H1 (cell line): ENCODE measurements around the gene MGLL. TPM values are rescaled to one million over a fixed set of nuclear protein-coding genes. Genes with fewer than 3 reads are reported as not detected.

Source experiments
- CTCF ChIA-PET: fragments of 300-600 bp; sonication (Branson Sonifier 250); formaldehyde crosslinking; loops from one replicate; lab custom pipeline; 2021; ENCODE audit not compliant: partially characterized antibody; lab: Charles Lee
- POLR2A ChIA-PET: fragments of 300-600 bp; sonication (Branson Sonifier 250); formaldehyde crosslinking; loops from one replicate; lab custom pipeline; 2021; ENCODE audit warnings: inconsistent platforms; ENCODE audit not compliant: partially characterized antibody; lab: Charles Lee
- DNase-seq, 2 experiments: peaks; one replicate each; pipeline versions ENCODE4 v3.0.0 to v3.0.0-alpha.2; 2010 to 2022; ENCODE audit warnings: low spot score in 2 of 2, low read depth in 1 of 2, mixed read lengths in 1 of 2
- FAIRE-seq: peaks from 2 replicates; lab custom pipeline; 2011; peaks lifted over from hg19 to GRCh38; lab: Jason Lieb, UNC
- H2AFZ ChIP-seq: 2 replicates; pipeline ENCODE4 v1.8.1; 2012; ENCODE audit warnings: low read length, inconsistent platforms
- H2AK5ac ChIP-seq: 2 replicates; pipeline ENCODE4 v1.6.1; 2013; ENCODE audit warnings: low read depth, low read length
- H2BK120ac ChIP-seq: replicated peaks from 2 replicates; pipeline ENCODE3; 2013; ENCODE audit warnings: low read depth, low read length, inconsistent platforms
- H2BK12ac ChIP-seq: 2 replicates; pipeline ENCODE4 v1.6.1; 2013; ENCODE audit warnings: low read depth, low read length
- H2BK15ac ChIP-seq: 2 replicates; pipeline ENCODE4 v1.6.1; 2013; ENCODE audit warnings: low read length
- H2BK20ac ChIP-seq: 2 replicates; pipeline ENCODE4 v1.6.1; 2013; ENCODE audit warnings: low read length
- H2BK5ac ChIP-seq: 2 replicates; pipeline ENCODE4 v1.6.1; 2013; ENCODE audit warnings: low read depth, low read length
- H3K14ac ChIP-seq: 2 replicates; pipeline ENCODE4 v1.6.1; 2013; ENCODE audit warnings: inconsistent platforms; ENCODE audit not compliant: insufficient read length
- H3K18ac ChIP-seq: 2 replicates; pipeline ENCODE4 v1.6.1; 2013; ENCODE audit warnings: low read length; ENCODE audit errors: extremely low read depth
- H3K23ac ChIP-seq: 2 replicates; pipeline ENCODE4 v1.6.1; 2013; ENCODE audit warnings: inconsistent platforms; ENCODE audit not compliant: insufficient read length
- H3K23me2 ChIP-seq: 2 replicates; pipeline ENCODE4 v1.6.1; 2013; ENCODE audit warnings: low read depth, low read length
- H3K27ac ChIP-seq: 2 replicates; pipeline ENCODE4 v1.6.1; 2011; ENCODE audit warnings: low read depth, low read length, inconsistent platforms
- H3K27me3 ChIP-seq, 4 experiments: replicated peaks in 1 of 4; 1 replicate in 1 of 4; 2 replicates in 3 of 4; pipeline versions ENCODE4 v1.6.1 to v1.8.1; 2011 to 2013; ENCODE audit warnings: low read length in 3 of 4, mild to moderate bottlenecking in 3 of 4, inconsistent platforms in 2 of 4, mixed read lengths in 2 of 4, moderate library complexity in 1 of 4; ENCODE audit not compliant: control insufficient read depth in 3 of 4, insufficient read depth in 3 of 4; ENCODE audit errors: extremely low read depth in 1 of 4
- H3K36me3 ChIP-seq, 4 experiments: 2 replicates each; pipeline versions ENCODE4 v1.6.1 to v1.8.1; 2011 to 2013; ENCODE audit warnings: mild to moderate bottlenecking in 4 of 4, low read length in 3 of 4, moderate library complexity in 2 of 4, control low read depth in 1 of 4, inconsistent platforms in 1 of 4; ENCODE audit not compliant: insufficient read depth in 4 of 4, control insufficient read depth in 2 of 4
- H3K4ac ChIP-seq: replicated peaks from 2 replicates; pipeline ENCODE3; 2013; ENCODE audit warnings: low read length, low read depth, mixed read lengths, inconsistent platforms; ENCODE audit not compliant: insufficient read length
- H3K4me1 ChIP-seq, 4 experiments: replicated peaks in 1 of 4; 1 replicate in 1 of 4; 2 replicates in 3 of 4; pipeline versions ENCODE4 v1.6.1 to v1.8.1; 2011 to 2013; ENCODE audit warnings: low read length in 3 of 4, inconsistent platforms in 2 of 4, mixed read lengths in 1 of 4; ENCODE audit not compliant: insufficient read depth in 4 of 4, control insufficient read depth in 3 of 4
- H3K4me2 ChIP-seq, 2 experiments: 2 replicates each; pipeline versions ENCODE4 v1.6.1 to v1.8.1; 2011 to 2013; ENCODE audit warnings: low read depth in 2 of 2, low read length in 2 of 2, control low read depth in 1 of 2, inconsistent platforms in 1 of 2, mild to moderate bottlenecking in 1 of 2; ENCODE audit not compliant: insufficient read depth in 1 of 2
- H3K4me3 ChIP-seq, 4 experiments: fragments of 200-600, 300-600 bp in 1 of 4; sonication (generic), shearing (Covaris generic), sonication (Bioruptor Twin) in 1 of 4; 2 replicates each; pipeline versions ENCODE4 v1.5.1 to v1.8.1; 2011 to 2016; ENCODE audit warnings: low read length in 4 of 4, low read depth in 3 of 4, control low read depth in 2 of 4, inconsistent platforms in 2 of 4, mild to moderate bottlenecking in 2 of 4, mixed read lengths in 1 of 4, moderate library complexity in 1 of 4; ENCODE audit not compliant: insufficient read depth in 2 of 4; ENCODE audit errors: extremely low read depth in 1 of 4
- H3K56ac ChIP-seq: replicated peaks from 2 replicates; pipeline ENCODE3; 2013; ENCODE audit warnings: low read depth, mild to moderate bottlenecking, mixed read lengths, low read length, inconsistent platforms; ENCODE audit not compliant: insufficient read length
- H3K79me1 ChIP-seq: 2 replicates; pipeline ENCODE4 v1.6.1; 2013; ENCODE audit warnings: low read depth, low read length, control low read depth
- H3K79me2 ChIP-seq, 2 experiments: 2 replicates each; pipeline versions ENCODE4 v1.6.1 to v1.8.1; 2012 to 2013; ENCODE audit warnings: low read length in 2 of 2, mild to moderate bottlenecking in 2 of 2, inconsistent platforms in 1 of 2; ENCODE audit not compliant: insufficient read depth in 2 of 2, control insufficient read depth in 1 of 2
- H3K9ac ChIP-seq, 4 experiments: replicated peaks in 1 of 4; 1 replicate in 1 of 4; 2 replicates in 3 of 4; pipeline versions ENCODE4 v1.6.1 to v1.8.1; 2011 to 2013; ENCODE audit warnings: low read depth in 3 of 4, low read length in 3 of 4, control low read depth in 2 of 4, mild to moderate bottlenecking in 2 of 4, moderate library complexity in 2 of 4, inconsistent platforms in 1 of 4; ENCODE audit errors: extremely low read depth in 1 of 4
- H3K9me3 ChIP-seq, 2 experiments: 2 replicates each; pipeline versions ENCODE4 v1.6.1 to v1.8.1; 2012 to 2013; ENCODE audit warnings: mild to moderate bottlenecking in 2 of 2, moderate library complexity in 2 of 2, control low read depth in 1 of 2, inconsistent platforms in 1 of 2, low read depth in 1 of 2, low read length in 1 of 2, mixed read lengths in 1 of 2; ENCODE audit not compliant: insufficient read depth in 2 of 2
- H4K20me1 ChIP-seq, 2 experiments: replicated peaks in 1 of 2; 2 replicates each; pipeline versions ENCODE3 to v1.8.1; 2011 to 2013; ENCODE audit warnings: inconsistent platforms in 2 of 2, low read length in 2 of 2, mild to moderate bottlenecking in 1 of 2; ENCODE audit not compliant: insufficient read depth in 2 of 2, control insufficient read depth in 1 of 2
- H4K5ac ChIP-seq: 2 replicates; pipeline ENCODE4 v1.6.1; 2013; ENCODE audit warnings: low read length, low read depth, mixed read lengths, inconsistent platforms; ENCODE audit not compliant: insufficient read length
- H4K8ac ChIP-seq: 2 replicates; pipeline ENCODE4 v1.8.0; 2013; ENCODE audit warnings: mild to moderate bottlenecking, moderate library complexity, low read length, inconsistent platforms; ENCODE audit not compliant: insufficient read depth; ENCODE audit errors: extremely low read depth
- H4K91ac ChIP-seq: replicated peaks from 2 replicates; pipeline ENCODE3; 2013; ENCODE audit warnings: low read length, mixed read lengths, inconsistent platforms; ENCODE audit not compliant: insufficient read length
- BRCA1 ChIP-seq: IDR thresholded peaks from 2 replicates; pipeline ENCODE4 v1.6.1; 2012; ENCODE audit warnings: low read depth, low read length, improper control_type of control experiment
- CEBPB ChIP-seq: IDR thresholded peaks from 2 replicates; pipeline ENCODE4 v1.6.1; 2012; ENCODE audit warnings: low read depth, low read length
- CHD1 ChIP-seq: IDR thresholded peaks from 2 replicates; pipeline ENCODE4 v1.6.1; 2012; ENCODE audit warnings: low read depth, low read length, improper control_type of control experiment
- HDAC2 ChIP-seq, 2 experiments: fragments of 300-600 bp in 1 of 2; sonication (generic) in 1 of 2; IDR thresholded peaks; 2 replicates each; pipeline ENCODE4 v1.6.1; 2011 to 2012; ENCODE audit warnings: low read depth in 2 of 2, low read length in 2 of 2, mild to moderate bottlenecking in 2 of 2, moderate library complexity in 2 of 2, borderline replicate concordance in 1 of 2, inconsistent platforms in 1 of 2
- POU5F1 ChIP-seq: IDR thresholded peaks from 2 replicates; pipeline ENCODE4 v1.6.1; 2011; ENCODE audit warnings: low read depth, mild to moderate bottlenecking, low read length, moderate library complexity
- YY1 ChIP-seq: IDR thresholded peaks from 2 replicates; pipeline ENCODE4 v1.6.1; 2011; ENCODE audit warnings: low read depth, mild to moderate bottlenecking, low read length
- WGBS, 2 experiments: shearing (Covaris generic) in 1 of 2; methylation state at CpG; one replicate each; pipeline versions ENCODE4 v1.1.6 to v1.1.7; 2013 to 2015; ENCODE audit warnings: low lambda C conversion rate in 2 of 2, mixed read lengths in 2 of 2, inconsistent platforms in 1 of 2, low coverage in 1 of 2, missing lambda C conversion rate in 1 of 2; ENCODE audit not compliant: insufficient replicate concordance in 2 of 2, insufficient coverage in 1 of 2, insufficient read length in 1 of 2; ENCODE audit errors: extremely low coverage in 1 of 2, missing lambda C conversion rate in 1 of 2; 5-methylcytosine and 5-hydroxymethylcytosine counted together
- polyA plus RNA-seq, 7 experiments: library from polyadenylated mRNA; depleted of rRNA in 3 of 7; stranded (reverse) in 5 of 7; unstranded in 2 of 7; fragments of >200 nt in 5 of 7; fragments of 200-250 nt in 2 of 7; gene quantifications; 1 replicate in 5 of 7; 2 replicates in 1 of 7; 4 replicates in 1 of 7; pipeline versions ENCODE4 v1.2.1 to v1.2.3, GENCODE V29; 2011 to 2013; ENCODE audit warnings: missing spikeins in 2 of 7, mixed read lengths in 2 of 7
- total RNA-seq: library from RNA; stranded (reverse); fragmentation: NEBNext Ultra II Directional; extraction: Animal tissue kit (Norgen Biotek cat#: 25700); gene quantifications from 2 replicates; pipeline ENCODE4 v1.2.1, GENCODE V29; 2021

The MGLL gene
- total and polyA plus RNA-seq, 2 of the 8 experiments (the other 6 are each of a cell fraction or from before 2014, with no cell fraction given): 0.05 to 0.34 TPM

DNA sequence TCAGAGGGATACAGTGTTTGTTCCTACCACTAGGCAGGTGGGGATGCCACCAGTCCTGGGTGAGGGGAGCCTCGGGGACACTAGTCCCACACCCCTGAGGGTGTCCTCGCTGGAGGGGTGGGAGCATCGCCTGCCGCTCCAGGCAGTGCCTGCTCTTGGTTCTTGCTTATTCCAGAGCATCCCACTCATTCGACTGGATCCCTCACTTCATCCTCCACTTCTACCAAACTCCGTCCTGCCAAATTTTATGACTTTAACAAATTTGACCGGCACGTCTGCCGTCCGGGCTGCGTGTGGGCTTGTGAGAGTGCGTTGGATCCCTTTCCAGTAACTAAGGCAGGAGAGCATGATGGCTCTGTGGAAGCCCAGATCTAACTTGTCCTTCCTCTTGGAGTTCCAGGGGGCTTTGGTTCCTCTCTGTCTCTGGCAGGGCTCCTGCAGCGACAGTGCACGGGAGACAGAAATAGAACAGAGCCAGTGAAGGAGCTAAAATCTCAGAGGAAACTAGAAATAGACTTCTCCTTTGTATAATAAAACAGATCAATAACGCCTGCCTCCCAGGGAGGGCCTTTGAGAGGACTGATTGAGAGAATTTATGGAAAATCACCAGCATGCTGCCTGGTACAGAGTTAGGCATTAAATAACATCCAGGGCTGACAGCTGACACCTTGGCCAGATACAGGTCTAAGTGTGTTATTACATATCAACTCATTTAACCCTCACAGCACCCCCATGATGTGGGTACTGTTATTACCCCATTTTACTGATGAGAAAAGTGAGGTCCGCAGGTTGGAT is 34.5 kb downstream of the MGLL start:
- Histone ChIP-seq H3K36me3 (no peaks in the 10 kb centered on the region), H4K8ac (no peak overlapping the region), H3K23ac (no peak overlapping the region), H3K79me2 (no peaks in the 10 kb centered on the region), H3K4me2 (no peak overlapping the region), H2BK15ac (no peak overlapping the region), H2BK5ac (no peak overlapping the region), H3K56ac (no peak overlapping the region), H2BK20ac (no peak overlapping the region), H3K4me1 (no peaks in the 10 kb centered on the region; a peak in 1 of 7 replicates), H3K27ac (no peak overlapping the region), H3K79me1 (no peaks in the 10 kb centered on the region), H4K91ac (no peak overlapping the region), H3K27me3 (no peaks in the 10 kb centered on the region), H3K23me2 (no peaks in the 10 kb centered on the region), H4K5ac (no peak overlapping the region), H4K20me1 (no peaks in the 10 kb centered on the region), H3K9me3 (no peaks in the 10 kb centered on the region), H2BK120ac (no peak overlapping the region), H3K18ac (no peak overlapping the region), H3K4me3 (no peak overlapping the region), H2BK12ac (no peak overlapping the region), H2AFZ (no peak overlapping the region), H2AK5ac (no peak overlapping the region), H3K9ac (no peak overlapping the region), H3K14ac (no peak overlapping the region), H3K4ac (no peak overlapping the region)
- TF ChIP-seq POU5F1 (no peak), BRCA1 (no peak), CEBPB (no peak), CHD1 (no peak), HDAC2 (IDR thresholded peaks at IDR 0.05; ENCODE audit: borderline replicate concordance in 1 of 2, low read depth in 2 of 2, low read length in 2 of 2) (no peak), YY1 (no peak)
- WGBS, 2 experiments: 87% methylated on average over 15 of the region's 16 CpGs; no CpG with 5 or more reads in 1 of the 2 experiments
- ChIA-PET CTCF (interaction anchor here (0.9 to 2.1 kb wide), 3 partner anchors 90 to 99 kb away, joined by 3 to 7 read pairs (median 3); no protein-coding TSS in a partner anchor), POLR2A (no interaction called here)
- no peak for DNase-seq
- FAIRE-seq: no peak
